ENCODE results near the gene FAHD1. TPM values are rescaled to one million over a fixed set of nuclear protein-coding genes. Genes with fewer than 3 reads are reported as not detected.

The FAHD1 gene
- total RNA-seq, 4 donors from 2014 or later: 28.2 to 57.1 (median 49.1) TPM

GRCh38 chr16:1781758-1782407 lies 45.1 kb upstream of the FAHD1 start:
- ATAC-seq: peak; percentile 24
- H3K27ac ChIP-seq: peak overlapping the region; percentile 77 to 92 (median 84)
- peaks cover 0 to 38% of the 10 kb centered on the region in 2 donors for H3K36me3 ChIP-seq
- H3K4me1 ChIP-seq: peaks cover 30 to 38% of the 10 kb centered on the region in 2 donors
- no peaks in the 10 kb centered on the region for H3K9me3 ChIP-seq
- no peaks in the 10 kb centered on the region for H3K27me3 ChIP-seq
- peak overlapping the region; percentile 61 to 93 (median 78) for H3K4me3 ChIP-seq
- intact Hi-C loops (cut with DNase I; ENCODE audit: low total_unique reads) (loop anchor here (1.0 to 5.0 kb wide), 6 partner anchors 9 to 362 kb away; partner anchors contain the start of genes CRAMP1, FAHD1, HAGH and IFT140), in situ Hi-C loops (cut with MboI; ENCODE audit: low sequenced_read_pairs in 4 of 4) (no loop called here)
- no peak for DNase-seq
- TF ChIP-seq POLR2A (IDR thresholded peaks at IDR 0.05): no peak
- peak in 1 of 5 experiments; percentile 12 for TF ChIP-seq CTCF (IDR thresholded peaks at IDR 0.05 in 4 of 5, conservative IDR thresholded peaks at IDR 0.05 in 1 of 5)

DNA sequence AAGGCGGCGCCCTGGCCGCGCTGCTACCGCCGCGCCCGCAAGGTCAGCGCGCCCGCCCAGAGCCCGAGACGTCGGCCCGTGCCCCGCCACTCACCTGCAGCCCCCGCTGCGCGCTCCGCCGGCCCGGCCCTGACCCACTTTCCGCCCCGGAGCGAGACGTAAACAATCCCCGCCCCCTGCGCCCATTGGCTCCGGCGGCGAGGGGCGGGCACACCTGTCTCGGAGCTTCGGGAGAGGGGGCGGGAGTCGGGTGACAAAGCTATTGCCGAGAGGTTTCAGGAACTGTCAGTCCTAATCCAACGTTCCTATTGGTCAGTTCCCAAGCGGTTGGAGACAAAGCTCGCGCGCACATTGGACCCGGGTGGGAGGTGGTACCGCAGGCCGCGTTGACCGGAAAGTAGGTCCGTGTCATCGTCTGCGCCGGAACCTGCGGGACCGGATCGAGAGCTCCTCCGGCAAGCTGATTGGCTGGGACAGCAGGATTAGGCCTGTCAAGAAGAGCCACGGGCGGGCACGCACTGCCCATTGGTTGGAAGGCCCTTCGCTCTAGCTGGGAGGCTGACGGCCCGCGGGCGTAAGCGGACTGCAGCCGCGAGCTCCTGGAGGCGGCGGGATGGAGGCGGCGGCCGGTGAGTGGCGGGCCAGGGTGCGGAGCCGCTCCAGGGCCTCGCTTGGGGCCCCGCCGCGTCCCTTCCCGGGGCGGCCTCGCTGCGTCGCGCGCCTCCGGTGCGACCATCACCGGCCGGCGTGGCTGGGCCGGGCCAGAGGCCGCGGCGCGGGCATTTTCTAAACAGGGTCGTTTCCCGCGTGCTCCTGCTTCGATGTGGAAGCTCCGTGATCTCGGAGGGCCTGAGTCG lies 44.4 kb upstream of the FAHD1 start, which contains the start of the genes NUBP2 and SPSB3:
NUBP2 (plus strand) TSS at position 553 of the 857 bp plus-strand sequence; CDS start at position 614, 61 bp downstream.
SPSB3 (minus strand) TSS at position 164 of the 857 bp plus-strand sequence. CDS start 1,088 bp downstream, outside the sequence.
- Histone ChIP-seq H3K9me3 (no peaks in the 10 kb centered on the region), H3K27me3 (no peaks in the 10 kb centered on the region), H3K36me3 (peaks cover 0 to 38% of the 10 kb centered on the region in 2 donors), H3K27ac (peak within 1 kb of the TSS; percentile 77 to 92 (median 86)), H3K4me3 (peak within 1 kb of the TSS; percentile 67 to 93 (median 78)), H3K4me1 (peaks cover 30 to 38% of the 10 kb centered on the region in 2 donors)
- peak in 2 of 5 experiments; percentile 20 to 49 for TF ChIP-seq CTCF (IDR thresholded peaks at IDR 0.05 in 4 of 5, conservative IDR thresholded peaks at IDR 0.05 in 1 of 5)
- peak; percentile 76 to 93 for TF ChIP-seq POLR2A (IDR thresholded peaks at IDR 0.05)
- DNase-seq: peak; percentile 100
- in situ Hi-C loops (cut with MboI; ENCODE audit: low sequenced_read_pairs in 4 of 4): no loop called here
- ATAC-seq: peak; percentile 97 to 98
- intact Hi-C loops (cut with DNase I; ENCODE audit: low total_unique reads): loop anchor here (1.0 to 5.0 kb wide), 6 partner anchors 9 to 362 kb away; partner anchors contain the start of genes CRAMP1, FAHD1, HAGH and IFT140

DNA sequence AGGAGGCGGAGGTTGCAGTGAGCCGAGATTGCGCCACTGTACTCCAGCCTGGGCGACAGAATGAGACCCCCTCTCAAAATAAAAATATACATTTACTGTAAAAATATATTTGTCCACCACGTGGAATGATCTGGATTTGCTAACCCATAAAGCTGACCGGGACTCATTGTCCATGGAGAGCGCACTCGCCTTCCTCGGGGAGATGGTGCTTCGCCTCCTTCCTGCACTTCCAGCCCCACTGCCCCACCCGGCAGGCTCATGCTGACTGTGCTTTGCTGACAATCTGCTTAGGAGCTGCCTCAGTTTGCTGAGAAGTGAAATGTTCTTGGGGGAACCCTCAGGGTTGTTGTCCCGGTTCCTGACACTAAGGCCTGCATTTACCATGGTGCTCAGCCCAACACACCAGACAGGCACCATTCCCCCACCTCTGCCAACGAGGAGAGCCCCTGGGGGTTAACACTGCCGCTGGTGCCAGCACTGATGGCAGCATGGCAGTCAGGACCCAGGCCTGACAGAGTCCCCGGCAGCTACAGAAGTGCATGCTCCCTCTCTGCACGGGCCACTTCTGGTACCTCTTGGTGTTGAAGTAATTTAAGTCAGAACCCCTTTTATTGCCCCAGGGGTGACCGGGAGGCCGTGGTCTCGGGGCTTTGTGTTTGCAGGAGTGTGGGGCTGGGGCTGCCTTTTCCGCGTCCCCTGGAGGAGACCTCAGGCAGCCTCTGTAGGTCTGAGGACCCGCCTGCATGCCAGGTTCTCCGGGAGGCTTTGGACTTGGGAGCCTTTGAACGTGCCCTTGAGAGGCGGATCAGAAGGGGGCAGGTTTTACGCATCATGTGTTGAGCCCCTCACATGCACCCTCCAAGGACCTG lies 41.8 kb upstream of the FAHD1 start:
- DNase-seq: peak in 1 of 2 donors; percentile 11
- Histone ChIP-seq H3K4me3 (no peak overlapping the region), H3K4me1 (peaks cover 27 to 30% of the 10 kb centered on the region in 2 donors), H3K27me3 (no peaks in the 10 kb centered on the region), H3K27ac (no peak overlapping the region), H3K9me3 (no peaks in the 10 kb centered on the region), H3K36me3 (peaks cover 0 to 45% of the 10 kb centered on the region in 2 donors)
- in situ Hi-C loops (cut with MboI; ENCODE audit: low sequenced_read_pairs in 4 of 4) (no loop called here), intact Hi-C loops (cut with DNase I; ENCODE audit: low total_unique reads) (loop anchor here (5.0 kb wide), 3 partner anchors 78 to 173 kb away; partner anchors contain the start of genes CRAMP1, IFT140 and MAPK8IP3)
- no peak for TF ChIP-seq CTCF (IDR thresholded peaks at IDR 0.05 in 4 of 5, conservative IDR thresholded peaks at IDR 0.05 in 1 of 5)
- TF ChIP-seq POLR2A (IDR thresholded peaks at IDR 0.05): no peak
- no peak for ATAC-seq

- no peaks in the 10 kb centered on the region for H3K9me3 ChIP-seq
- DNase-seq (no peak), ATAC-seq (no peak)
- in situ Hi-C loops (cut with MboI; ENCODE audit: low sequenced_read_pairs in 4 of 4): no loop called here
- no peak overlapping the region for H3K4me3 ChIP-seq
- no peak for TF ChIP-seq POLR2A (IDR thresholded peaks at IDR 0.05)
- H3K27ac ChIP-seq: no peak overlapping the region
- peaks cover 21 to 24% of the 10 kb centered on the region in 2 donors for H3K4me1 ChIP-seq
- intact Hi-C loops (cut with DNase I; ENCODE audit: low total_unique reads): no loop called here
- H3K27me3 ChIP-seq: no peaks in the 10 kb centered on the region
- peaks cover 0 to 39% of the 10 kb centered on the region in 2 donors for H3K36me3 ChIP-seq
These were observed 41.2 kb upstream of the FAHD1 start for GRCh38 chr16:1785846-1786170.
